Neural progenitor cell (in vitro differentiated cells): Measurements from ENCODE around the gene CCDC178.

ENCODE experiments used
- CTCF ChIP-seq: fragments of 200-600 bp; sonication (generic); IDR thresholded peaks from 2 replicates; pipeline ENCODE4 v1.5.1; 2017; ENCODE audit warnings: antibody characterized with exemption, mild to moderate bottlenecking
- EZH2phosphoT487 ChIP-seq: fragments of 200-600 bp; sonication (generic); IDR thresholded peaks from 2 replicates; pipeline ENCODE4 v1.6.1; 2017; ENCODE audit warnings: antibody characterized with exemption

- TF ChIP-seq EZH2phosphoT487, result no peak
- no peak for TF ChIP-seq CTCF
Measured at GRCh38 chr18:33132657-33133056, 307.9 kb downstream of the CCDC178 start.
